Measurements from ENCODE around the gene IL4.
"Not testable (repeated sequence)": the region's sequence is repeated elsewhere in the genome, so short reads cannot be mapped to it uniquely, and the experiment has no call there.

The IL4 gene

DNA sequence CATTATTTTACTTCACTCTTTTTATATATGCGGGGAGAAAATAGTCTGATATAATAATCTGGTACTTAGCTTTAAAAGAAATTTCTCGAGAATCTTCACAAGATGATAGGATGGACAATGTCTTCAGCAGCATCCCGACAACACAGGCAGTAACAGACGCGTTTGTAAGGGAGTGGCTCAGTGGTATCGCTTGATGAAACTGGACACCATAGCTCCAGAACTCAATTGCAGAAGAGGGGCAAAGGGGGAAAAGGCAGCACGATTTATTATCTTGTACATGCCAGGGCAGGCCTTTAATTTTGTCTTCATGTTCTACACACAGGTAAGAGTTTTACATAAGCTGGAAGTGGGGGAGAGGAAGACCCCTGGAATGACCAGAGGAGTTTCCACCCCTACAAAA lies 15.7 kb downstream of the IL4 start:
- no peak for DNase-seq (ENCODE audit: low read depth in 4 of 4, low spot score in 1 of 4)

DNA sequence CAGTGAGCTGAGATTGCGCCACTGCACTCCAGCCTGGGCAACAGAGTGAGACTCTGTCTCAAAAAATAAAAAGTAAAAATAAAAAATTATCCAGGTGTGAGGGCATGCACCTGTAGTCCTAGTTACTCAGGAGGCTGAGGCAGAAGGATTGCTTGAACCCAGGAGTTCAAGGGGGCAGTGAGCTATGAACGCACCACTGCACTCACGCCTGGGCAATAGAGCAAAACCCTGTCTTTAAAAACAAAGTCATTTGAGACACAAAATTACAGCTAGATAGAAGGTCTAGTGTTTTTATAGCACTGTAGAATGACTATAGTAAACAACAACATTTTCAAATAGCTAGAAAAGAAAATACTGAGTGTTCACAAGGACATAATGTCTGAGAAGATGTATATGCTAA lies 16.4 kb downstream of the IL4 start:
- no peak for DNase-seq (ENCODE audit: low read depth in 4 of 4, low spot score in 1 of 4)

GRCh38 chr5:132691755-132692631 lies 18.2 kb downstream of the IL4 start:
- not testable (repeated sequence) for DNase-seq (ENCODE audit: low read depth in 4 of 4, low spot score in 1 of 4)

- DNase-seq (ENCODE audit: low read depth in 4 of 4, low spot score in 1 of 4), result no peak
Observed at GRCh38 chr5:132692632-132692967, 18.8 kb downstream of the IL4 start.

DNA sequence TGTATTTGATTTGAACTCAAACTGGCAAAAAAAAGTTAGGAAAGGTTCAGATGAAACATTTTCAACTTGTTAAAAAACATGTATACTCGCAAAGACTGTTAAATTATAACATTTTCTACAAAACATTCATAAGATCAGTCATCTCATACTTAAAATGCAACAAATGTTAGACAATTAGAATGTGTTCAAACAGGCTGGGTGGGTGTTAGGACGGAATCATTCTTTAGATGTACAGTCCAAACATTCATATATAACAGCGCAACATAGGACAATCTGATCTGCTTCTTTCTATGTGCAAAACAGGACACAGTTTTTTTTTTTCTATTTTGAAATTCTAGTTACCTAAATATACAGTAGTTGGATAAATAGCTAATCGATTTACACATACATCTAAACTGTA lies 22.2 kb downstream of the IL4 start:
- DNase-seq (ENCODE audit: low read depth in 4 of 4, low spot score in 1 of 4), result no peak

DNA sequence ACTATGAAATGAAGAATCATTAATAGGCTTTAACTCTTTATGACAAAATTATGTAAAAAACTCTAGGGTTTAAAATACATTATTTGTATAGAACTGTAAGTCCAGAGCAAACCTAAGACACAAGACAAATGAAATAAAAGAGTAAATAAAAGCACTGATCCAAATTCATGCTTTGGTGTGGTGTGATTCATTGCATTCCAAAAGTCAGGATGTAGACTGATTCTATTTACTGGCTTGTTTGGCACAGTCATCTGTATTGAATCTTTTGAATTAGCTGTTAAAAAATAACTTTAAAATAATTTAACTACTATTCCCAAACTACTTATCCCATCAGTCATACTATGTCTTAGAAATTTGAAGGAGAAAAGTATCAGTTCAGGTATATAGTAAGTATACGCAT lies 31.1 kb downstream of the IL4 start:
- no peak for DNase-seq (ENCODE audit: low read depth in 4 of 4, low spot score in 1 of 4)

DNA sequence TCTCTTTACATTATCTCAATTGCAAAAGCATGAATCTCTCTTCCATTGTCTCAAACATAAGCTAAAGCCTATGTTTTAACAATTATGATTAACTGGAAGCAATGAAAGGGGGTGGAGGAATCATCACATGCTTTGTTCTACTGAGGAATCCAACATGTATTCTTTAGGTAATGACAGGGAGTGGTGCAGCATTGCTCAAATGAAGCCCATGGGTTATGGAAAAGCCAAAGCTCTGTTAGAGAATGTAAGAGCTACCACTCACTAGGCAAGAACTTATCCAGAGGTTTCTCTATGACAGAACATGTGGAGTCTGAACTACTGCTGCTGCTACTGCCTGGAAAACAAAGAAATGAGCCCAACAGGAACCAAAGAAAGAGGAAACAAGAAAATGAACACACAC lies 34.9 kb downstream of the IL4 start:
- DNase-seq (ENCODE audit: low read depth in 4 of 4, low spot score in 1 of 4), result no peak

GRCh38 chr5:132714456-132715307 lies 40.9 kb downstream of the IL4 start:
- no peak for DNase-seq (ENCODE audit: low read depth in 4 of 4, low spot score in 1 of 4)

DNA sequence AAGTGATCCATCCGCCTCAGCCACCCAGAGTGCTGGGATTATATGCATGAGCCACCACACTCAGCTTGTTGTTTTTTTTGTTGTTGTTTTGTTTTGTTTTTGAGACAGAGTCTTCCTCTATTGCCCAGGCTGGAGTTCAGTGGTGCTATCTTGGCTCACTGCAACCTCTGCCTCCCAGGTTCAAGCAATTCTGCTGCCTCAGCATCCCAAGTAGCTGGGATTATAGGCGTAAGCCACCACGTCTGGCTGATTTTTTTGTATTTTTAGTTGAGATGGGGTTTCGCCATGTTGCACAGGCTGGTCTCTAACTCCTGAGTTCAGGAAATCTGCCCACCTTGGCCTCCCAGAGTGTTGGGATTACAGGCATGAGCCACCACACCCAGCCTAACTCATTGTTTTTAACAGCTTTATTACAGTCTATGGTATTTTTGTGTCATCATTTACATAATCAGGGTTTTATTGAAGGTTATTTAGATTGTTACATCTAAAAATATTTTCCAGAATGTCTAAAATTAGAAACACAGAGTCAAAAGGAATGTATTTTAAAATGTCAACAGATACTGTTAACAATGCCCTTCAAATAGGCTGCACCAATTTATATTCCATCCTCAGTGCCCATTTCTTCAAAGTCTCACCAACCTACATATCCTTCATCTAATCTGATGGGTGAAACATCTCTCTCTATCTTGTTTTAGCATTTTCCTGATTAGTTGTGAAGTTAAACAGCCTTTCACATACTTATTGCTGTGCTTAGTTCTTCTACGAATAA lies 44.9 kb downstream of the IL4 start:
- no peak for DNase-seq (ENCODE audit: low read depth in 4 of 4, low spot score in 1 of 4)

- DNase-seq (ENCODE audit: low read depth in 4 of 4, low spot score in 1 of 4), result no peak
Observed at GRCh38 chr5:132725745-132726144, 52.0 kb downstream of the IL4 start.

DNA sequence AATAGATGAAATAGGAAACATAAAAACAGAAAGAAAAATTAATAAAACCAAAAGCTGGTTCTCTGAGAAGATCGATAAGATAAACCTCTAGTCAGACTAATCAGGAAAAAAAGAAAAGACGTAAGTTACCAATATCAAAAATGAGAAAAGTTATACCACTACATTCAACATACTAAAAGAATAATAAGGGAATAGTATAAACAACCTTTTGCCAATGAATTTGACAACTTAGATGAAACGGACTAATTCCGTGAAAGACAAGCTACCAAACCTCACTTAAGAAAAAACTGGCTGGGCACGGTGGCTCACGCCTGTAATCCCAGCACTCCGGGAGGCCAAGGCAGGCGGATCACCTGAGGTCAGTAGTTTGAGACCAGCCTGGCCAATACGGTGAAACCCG lies 56.1 kb downstream of the IL4 start:
- DNase-seq (ENCODE audit: low read depth in 4 of 4, low spot score in 1 of 4), result no peak

Measured in stimulated activated CD4-positive, alpha-beta T cell treated with anti-CD3 and anti-CD28 coated beads, Interleukin-1b, Interleukin-23, amount 100 ng/mL, for 24 hours (primary cell).